ENCODE data around the gene TIA1.

DNA sequence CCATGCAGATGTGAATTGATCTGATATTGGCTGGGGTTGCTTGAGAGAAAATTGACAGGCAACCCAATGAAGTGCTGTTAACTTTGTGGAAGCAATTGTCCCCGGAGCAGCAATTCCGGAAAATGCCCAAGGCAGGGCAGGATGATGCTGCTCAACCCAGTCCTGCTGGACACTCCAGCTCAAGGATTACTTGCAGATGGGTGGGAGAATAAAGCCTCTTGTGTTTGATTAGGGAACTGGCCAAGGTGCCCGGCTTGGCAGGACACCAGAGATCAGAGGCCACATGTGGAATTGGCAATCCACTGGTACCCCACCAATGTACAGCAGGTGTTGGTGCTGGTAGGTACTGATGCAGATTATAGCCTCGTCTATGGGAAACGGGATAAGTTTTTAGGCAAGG, 45.3 kb downstream of the TIA1 start:
- TF ChIP-seq CTCF (IDR thresholded peaks at IDR 0.05; ENCODE audit: low read depth, low read length, poor library complexity, severe bottlenecking) (no peak), EZH2phosphoT487 (IDR thresholded peaks at IDR 0.05; ENCODE audit: borderline replicate concordance, low read length) (no peak)
